Stomach (tissue), 9 donors: ENCODE measurements around the gene PCDHGC4. TPM values are rescaled to one million over a fixed set of nuclear protein-coding genes. Genes with fewer than 3 reads are reported as not detected.
A peak's percentile ranks its signal among the peaks of the same experiment; 100 is the strongest.

Experiments used
- DNase-seq, 2 donors: peaks; one replicate each; pipeline versions ENCODE4 v3.0.0 to v3.0.0-alpha.2; 2013 to 2019
- H3K27ac ChIP-seq, 5 donors: fragments of 200-600 bp in 4 of 5; sonication (generic) in 4 of 5; one replicate each; pipeline ENCODE4 v1.5.1; 2013 to 2019; ENCODE audit warnings: mild to moderate bottlenecking in 1 of 5, moderate library complexity in 1 of 5
- H3K27me3 ChIP-seq, 3 donors: fragments of 200-600 bp; sonication (generic); one replicate each; pipeline ENCODE4 v1.5.1; 2017 to 2019; ENCODE audit warnings: mixed run types in 1 of 3
- H3K36me3 ChIP-seq, 4 donors: fragments of 200-600 bp; sonication (generic); 1 replicate in 3 of 4; 2 replicates in 1 of 4; pipeline ENCODE4 v1.5.1; 2016 to 2019
- H3K4me1 ChIP-seq, 4 donors: fragments of 200-600 bp; sonication (generic); one replicate each; pipeline ENCODE4 v1.5.1; 2016 to 2019
- H3K4me3 ChIP-seq, 4 donors: fragments of 200-600 bp; sonication (generic) in 3 of 4; one replicate each; pipeline ENCODE4 v1.5.1; 2016 to 2019; ENCODE audit warnings: mild to moderate bottlenecking in 1 of 4
- H3K9me3 ChIP-seq, 4 donors: fragments of 200-600 bp; sonication (generic); one replicate each; pipeline ENCODE4 v1.5.1; 2016 to 2019
- EP300 ChIP-seq: sonication (generic); formaldehyde crosslinking; IDR thresholded peaks from one replicate; pipeline ENCODE4 v1.6.1; 2017; ENCODE audit warnings: antibody characterized with exemption
- POLR2A ChIP-seq, 4 donors: fragments of 450-650 bp; IDR thresholded peaks; one replicate each; pipeline ENCODE4 v1.6.1; 2016; ENCODE audit warnings: antibody characterized with exemption in 4 of 4, control low read depth in 2 of 4, mild to moderate bottlenecking in 1 of 4, moderate library complexity in 1 of 4
- POLR2AphosphoS5 ChIP-seq, 3 donors: sonication (generic); formaldehyde crosslinking; IDR thresholded peaks; one replicate each; pipeline ENCODE4 v1.6.1; 2016; ENCODE audit warnings: antibody characterized with exemption in 3 of 3
- WGBS, 5 donors: extraction: QIAGEN DNeasy Blood & Tissue Kit in 3 of 5; methylation state at CpG; one replicate each; pipeline versions ENCODE4 v1.1.5 to v1.1.7; 2013 to 2018; 5-methylcytosine and 5-hydroxymethylcytosine counted together
- intact Hi-C: fragments of 100-400 bp; cut with DNase I; formaldehyde crosslinking; loops from one replicate; pipeline ENCODE4 v1.15.1; 2023; ENCODE audit warnings: low total_unique reads
- polyA plus RNA-seq, 3 donors: library from polyadenylated mRNA; stranded (reverse); fragments of 200-250 nt; gene quantifications; one replicate each; pipeline ENCODE4 v1.2.3, GENCODE V29; 2013
- total RNA-seq, 5 donors: library from RNA; depleted of rRNA; stranded (reverse); fragments of >200 nt; gene quantifications; one replicate each; pipeline versions ENCODE4 v1.1.0 to v1.2.3, GENCODE V29; 2014 to 2016
- TF ChIP-seq, protein P1 (sequence below), 7 experiments: fragments of 450-650 bp in 4 of 7; fragments of 200-600 bp in 3 of 7; sonication (generic) in 3 of 7; IDR thresholded peaks; one replicate each; pipeline ENCODE4 v1.5.1; 2016 to 2019; ENCODE audit warnings: antibody characterized with exemption in 7 of 7, control low read depth in 2 of 7, mild to moderate bottlenecking in 1 of 7
- donor health status: healthy with polysubstance abuse.
- donor health status: Bipolar disorder and iron deficiency.
- donor health status: healthy.

Gene PCDHGC4
- total and polyA plus RNA-seq, 8 donors, result 0.87 to 15.4 (median 5.0) TPM; not detected in 4

DNA sequence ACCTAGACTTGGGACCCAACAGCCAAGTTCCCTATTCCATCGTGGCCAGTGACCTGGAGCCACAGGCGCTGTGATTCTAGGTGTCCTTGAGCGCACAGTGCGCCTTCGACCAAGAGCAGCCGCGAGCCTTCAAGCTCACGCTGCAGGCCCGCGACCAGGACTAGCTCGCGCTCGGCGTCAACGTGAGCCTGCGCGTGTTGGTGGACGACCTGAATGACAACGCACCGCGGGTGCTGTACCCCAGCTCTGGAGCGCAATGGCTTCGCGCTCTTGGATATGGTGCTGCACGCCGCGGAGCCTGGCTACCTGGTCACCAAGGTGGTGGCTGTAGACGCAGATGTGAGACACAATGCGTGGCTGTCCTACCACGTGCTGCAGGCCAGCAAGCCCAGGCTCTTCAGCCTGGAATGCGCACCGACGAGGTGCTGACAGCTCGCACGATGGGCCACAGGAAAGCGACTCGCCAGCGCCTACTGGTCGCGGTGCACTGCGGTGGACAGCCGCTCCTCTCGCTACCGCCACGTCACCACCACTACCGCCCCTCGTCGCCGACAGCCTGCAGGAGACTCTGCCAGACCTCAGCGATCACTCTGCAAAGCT, 43.2 kb upstream of the PCDHGC4 start:
- Histone ChIP-seq H3K4me1 (no peaks in the 10 kb centered on the region), H3K4me3 (no peak overlapping the region), H3K27me3 (no peaks in the 10 kb centered on the region), H3K9me3 (peaks cover 13 to 84% (median 60%) of the 10 kb centered on the region in 4 donors), H3K36me3 (peaks cover 0 to 12% (median 0%) of the 10 kb centered on the region in 4 donors), H3K27ac (no peak overlapping the region)
- 43 to 57% (median 50%) methylated on average over 43 to 50 of the region's 50 CpGs for WGBS, 5 donors
- TF ChIP-seq POLR2AphosphoS5 (IDR thresholded peaks at IDR 0.05), result no peak
- TF ChIP-seq, protein P1, sequence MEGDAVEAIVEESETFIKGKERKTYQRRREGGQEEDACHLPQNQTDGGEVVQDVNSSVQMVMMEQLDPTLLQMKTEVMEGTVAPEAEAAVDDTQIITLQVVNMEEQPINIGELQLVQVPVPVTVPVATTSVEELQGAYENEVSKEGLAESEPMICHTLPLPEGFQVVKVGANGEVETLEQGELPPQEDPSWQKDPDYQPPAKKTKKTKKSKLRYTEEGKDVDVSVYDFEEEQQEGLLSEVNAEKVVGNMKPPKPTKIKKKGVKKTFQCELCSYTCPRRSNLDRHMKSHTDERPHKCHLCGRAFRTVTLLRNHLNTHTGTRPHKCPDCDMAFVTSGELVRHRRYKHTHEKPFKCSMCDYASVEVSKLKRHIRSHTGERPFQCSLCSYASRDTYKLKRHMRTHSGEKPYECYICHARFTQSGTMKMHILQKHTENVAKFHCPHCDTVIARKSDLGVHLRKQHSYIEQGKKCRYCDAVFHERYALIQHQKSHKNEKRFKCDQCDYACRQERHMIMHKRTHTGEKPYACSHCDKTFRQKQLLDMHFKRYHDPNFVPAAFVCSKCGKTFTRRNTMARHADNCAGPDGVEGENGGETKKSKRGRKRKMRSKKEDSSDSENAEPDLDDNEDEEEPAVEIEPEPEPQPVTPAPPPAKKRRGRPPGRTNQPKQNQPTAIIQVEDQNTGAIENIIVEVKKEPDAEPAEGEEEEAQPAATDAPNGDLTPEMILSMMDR (IDR thresholded peaks at IDR 0.05), result no peak
- intact Hi-C loops, result no loop called here
- no peak for DNase-seq

DNA sequence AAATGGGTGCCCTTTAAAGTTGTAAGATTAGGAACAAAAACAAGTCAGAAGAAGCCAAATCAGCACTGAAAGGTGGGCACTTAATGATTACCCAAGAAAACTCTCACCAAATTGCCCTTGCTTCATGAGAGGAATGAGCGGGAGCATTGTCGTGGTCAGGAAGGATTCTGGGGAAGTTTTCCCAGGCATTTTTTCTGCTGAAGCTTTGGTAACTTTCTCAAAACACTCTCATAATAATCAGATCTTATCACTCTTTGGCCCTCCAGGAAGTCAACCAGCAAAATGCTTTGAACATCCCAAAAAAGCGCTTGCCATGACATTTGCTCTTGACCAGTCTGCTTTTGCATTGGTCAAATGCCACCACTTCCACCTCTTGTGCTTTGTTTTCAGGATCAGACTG, 19.5 kb upstream of the PCDHGC4 start:
- WGBS, 5 donors, result 88 to 96% (median 93%) methylated on average over 3 of the region's 3 CpGs
- intact Hi-C loops, result no loop called here
- no peak for DNase-seq

DNA sequence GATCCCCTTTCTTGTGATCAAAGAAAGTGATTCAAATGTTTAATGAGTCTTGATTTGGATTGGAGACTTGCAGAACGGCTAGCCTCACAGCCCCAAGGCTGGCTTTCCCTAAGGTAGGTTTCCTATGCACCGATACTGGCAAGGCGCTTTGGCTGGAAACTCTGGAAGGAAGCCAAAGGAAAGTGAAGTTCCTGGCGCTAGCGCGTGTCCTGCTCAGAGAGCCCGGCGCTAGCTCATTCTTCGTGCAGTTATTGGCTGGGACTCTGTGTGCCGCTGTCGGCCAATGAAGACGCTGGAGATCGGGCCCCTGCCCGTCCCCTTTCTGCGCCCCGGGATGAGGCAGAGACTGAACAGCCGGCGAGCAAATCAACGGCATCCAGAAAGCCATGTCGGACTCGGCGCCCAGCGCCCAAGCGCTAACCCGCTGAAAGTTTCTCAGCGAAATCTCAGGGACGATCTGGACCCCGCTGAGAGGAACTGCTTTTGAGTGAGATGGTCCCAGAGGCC, 9.2 kb upstream of the PCDHGC4 start, which contains the start of gene PCDHGC3:
Gene PCDHGC3, plus strand, starts transcription at position 342 of the 507 bp plus-strand sequence. Its CDS starts 151 bp downstream, at position 493.
- H3K27ac ChIP-seq, result peak within 1 kb of the TSS; percentile 61 to 92 (median 86)

More for the DNA sequence above, 19.5 kb upstream of the PCDHGC4 start:
- TF ChIP-seq, protein P1 (IDR thresholded peaks at IDR 0.05), result no peak
- no peak for TF ChIP-seq POLR2AphosphoS5 (IDR thresholded peaks at IDR 0.05)
- TF ChIP-seq POLR2A (IDR thresholded peaks at IDR 0.05), result no peak
- TF ChIP-seq EP300, result no peak
- Histone ChIP-seq H3K27ac (no peak overlapping the region), H3K4me1 (no peaks in the 10 kb centered on the region), H3K27me3 (no peaks in the 10 kb centered on the region), H3K9me3 (peaks cover 0 to 15% (median 0%) of the 10 kb centered on the region in 4 donors), H3K4me3 (no peak overlapping the region), H3K36me3 (peaks cover 0 to 5% (median 0%) of the 10 kb centered on the region in 4 donors)

More for the DNA sequence above, 9.2 kb upstream of the PCDHGC4 start, which contains the start of gene PCDHGC3:
- Histone ChIP-seq H3K9me3 (no peaks in the 10 kb centered on the region), H3K27me3 (peaks cover 0 to 41% (median 21%) of the 10 kb centered on the region in 3 donors), H3K36me3 (no peaks in the 10 kb centered on the region), H3K4me1 (peaks cover 17 to 57% (median 49%) of the 10 kb centered on the region in 4 donors), H3K4me3 (peak within 1 kb of the TSS; percentile 58 to 70 (median 64))
- peak; percentile 88 to 96 for DNase-seq
- intact Hi-C loops, result loop anchor here (10.0 kb wide), 1 partner anchor 49 kb away; no protein-coding TSS in a partner anchor
- TF ChIP-seq POLR2A (IDR thresholded peaks at IDR 0.05) (no peak), EP300 (no peak), POLR2AphosphoS5 (IDR thresholded peaks at IDR 0.05) (peak; percentile 57 to 85 (median 63))
- TF ChIP-seq, protein P1 (IDR thresholded peaks at IDR 0.05), result peak in 2 of 7 experiments; percentile 21
- WGBS, 5 donors, result 0 to 2% (median 1%) methylated on average over 19 to 28 of the region's 28 CpGs
